ENCODE results near the gene CD46. TPM values are rescaled to one million over a fixed set of nuclear protein-coding genes. Genes with fewer than 3 reads are reported as not detected.

The CD46 gene
- total and polyA plus RNA-seq, 3 experiments from 2014 or later: 86.1 to 165 (median 102) TPM

- no peak for DNase-seq
- Mint-ChIP-seq H3K9me3 (no peaks in the 10 kb centered on the region), H3K4me1 (peaks cover 84 to 100% (median 97%) of the 10 kb centered on the region in 3 donors), H3K36me3 (peaks cover 0 to 33% (median 10%) of the 10 kb centered on the region in 3 donors), H3K27ac (peak overlapping the region; percentile 71 to 97 (median 86)), H3K4me3 (peak overlapping the region in 1 of 7 donors; percentile 24), H3K27me3 (peaks cover 0 to 3% of the 10 kb centered on the region in 2 donors)
- Histone ChIP-seq H3K9me3 (ENCODE audit: low read length) (no peaks in the 10 kb centered on the region), H3K27me3 (ENCODE audit: insufficient read depth, low read length, poor library complexity, severe bottlenecking) (no peaks in the 10 kb centered on the region), H3K27ac (ENCODE audit: low read depth, low read length) (no peak overlapping the region), H3K4me1 (ENCODE audit: insufficient read depth, low read length) (peaks cover 99% of the 10 kb centered on the region), H3K36me3 (ENCODE audit: insufficient read depth, low read length) (peaks cover 13% of the 10 kb centered on the region), H3K4me3 (ENCODE audit: low read length) (no peak overlapping the region)
- POLR2A ChIA-PET: interaction anchor here (1.8 kb wide), 1 partner anchor 10 kb away, joined by 4 read pairs; no protein-coding TSS in a partner anchor
- CTCF ChIA-PET: interaction anchor here (1.1 to 28.2 kb wide), 5 partner anchors 10 to 129 kb away, joined by 3 to 435 read pairs (median 5); no protein-coding TSS in a partner anchor
Observed at GRCh38 chr1:207833956-207834660, 82.3 kb downstream of the CD46 start.

- Histone ChIP-seq H3K9me3 (ENCODE audit: low read length) (no peaks in the 10 kb centered on the region), H3K27me3 (ENCODE audit: insufficient read depth, low read length, poor library complexity, severe bottlenecking) (no peaks in the 10 kb centered on the region), H3K4me1 (ENCODE audit: insufficient read depth, low read length) (peaks cover 85% of the 10 kb centered on the region), H3K27ac (ENCODE audit: low read depth, low read length) (no peak overlapping the region), H3K4me3 (ENCODE audit: low read length) (no peak overlapping the region), H3K36me3 (ENCODE audit: insufficient read depth, low read length) (peaks cover 13% of the 10 kb centered on the region)
- DNase-seq: no peak
- Mint-ChIP-seq H3K4me3 (no peak overlapping the region), H3K27me3 (peaks cover 0 to 3% of the 10 kb centered on the region in 2 donors), H3K36me3 (peaks cover 0 to 45% (median 11%) of the 10 kb centered on the region in 3 donors), H3K4me1 (peaks cover 84 to 100% (median 96%) of the 10 kb centered on the region in 3 donors), H3K9me3 (no peaks in the 10 kb centered on the region), H3K27ac (peak overlapping the region in 7 of 8 donors; percentile 21 to 97 (median 84))
- ChIA-PET POLR2A (no interaction called here), CTCF (interaction anchor here (1.5 to 28.2 kb wide), 2 partner anchors 33 to 38 kb away, joined by 3 to 435 read pairs; no protein-coding TSS in a partner anchor)
Observed at GRCh38 chr1:207835958-207836357, 84.1 kb downstream of the CD46 start.

GRCh38 chr1:207836591-207837347 lies 84.9 kb downstream of the CD46 start:
- Mint-ChIP-seq H3K9me3 (no peaks in the 10 kb centered on the region), H3K4me1 (peaks cover 83 to 100% (median 95%) of the 10 kb centered on the region in 3 donors), H3K27ac (peak overlapping the region; percentile 51 to 94 (median 84)), H3K4me3 (peak overlapping the region in 2 of 7 donors; percentile 8 to 10), H3K27me3 (peaks cover 0 to 3% of the 10 kb centered on the region in 2 donors), H3K36me3 (peaks cover 0 to 47% (median 11%) of the 10 kb centered on the region in 3 donors)
- CTCF ChIA-PET: interaction anchor here (1.5 to 28.2 kb wide), 2 partner anchors 33 to 39 kb away, joined by 3 to 435 read pairs; no protein-coding TSS in a partner anchor
- Histone ChIP-seq H3K36me3 (ENCODE audit: insufficient read depth, low read length) (peaks cover 13% of the 10 kb centered on the region), H3K4me3 (ENCODE audit: low read length) (no peak overlapping the region), H3K27ac (ENCODE audit: low read depth, low read length) (no peak overlapping the region), H3K4me1 (ENCODE audit: insufficient read depth, low read length) (peaks cover 77% of the 10 kb centered on the region), H3K9me3 (ENCODE audit: low read length) (no peaks in the 10 kb centered on the region), H3K27me3 (ENCODE audit: insufficient read depth, low read length, poor library complexity, severe bottlenecking) (no peaks in the 10 kb centered on the region)
- POLR2A ChIA-PET: no interaction called here
- no peak for DNase-seq

- peaks cover 17% of the 10 kb centered on the region for H3K36me3 ChIP-seq (ENCODE audit: insufficient read depth, low read length)
- no peaks in the 10 kb centered on the region for H3K9me3 ChIP-seq (ENCODE audit: low read length)
- H3K27me3 Mint-ChIP-seq: peaks cover 0 to 3% of the 10 kb centered on the region in 2 donors
- H3K4me3 ChIP-seq (ENCODE audit: low read length): peak overlapping the region; percentile 12
- peaks cover 81 to 100% (median 94%) of the 10 kb centered on the region in 3 donors for H3K4me1 Mint-ChIP-seq
- no peak for DNase-seq
- ChIA-PET CTCF (interaction anchor here (0.8 to 28.2 kb wide), 4 partner anchors 8 to 40 kb away, joined by 3 to 435 read pairs (median 4); no protein-coding TSS in a partner anchor), POLR2A (interaction anchor here (0.6 to 1.0 kb wide), 2 partner anchors 24 to 31 kb away, joined by 3 read pairs; no protein-coding TSS in a partner anchor)
- H3K36me3 Mint-ChIP-seq: peaks cover 0 to 55% (median 12%) of the 10 kb centered on the region in 3 donors
- no peak overlapping the region for H3K4me3 Mint-ChIP-seq
- H3K9me3 Mint-ChIP-seq: no peaks in the 10 kb centered on the region
- peaks cover 75% of the 10 kb centered on the region for H3K4me1 ChIP-seq (ENCODE audit: insufficient read depth, low read length)
- peak overlapping the region; percentile 41 to 90 (median 78) for H3K27ac Mint-ChIP-seq
- H3K27ac ChIP-seq (ENCODE audit: low read depth, low read length): no peak overlapping the region
- H3K27me3 ChIP-seq (ENCODE audit: insufficient read depth, low read length, poor library complexity, severe bottlenecking): no peaks in the 10 kb centered on the region
Observed at GRCh38 chr1:207837673-207838072, 85.8 kb downstream of the CD46 start.

GRCh38 chr1:207838156-207839082 lies 86.6 kb downstream of the CD46 start:
- peaks cover 0 to 3% of the 10 kb centered on the region in 2 donors for H3K27me3 Mint-ChIP-seq
- Histone ChIP-seq H3K4me1 (ENCODE audit: insufficient read depth, low read length) (peaks cover 74% of the 10 kb centered on the region), H3K36me3 (ENCODE audit: insufficient read depth, low read length) (peaks cover 20% of the 10 kb centered on the region), H3K27me3 (ENCODE audit: insufficient read depth, low read length, poor library complexity, severe bottlenecking) (no peaks in the 10 kb centered on the region), H3K9me3 (ENCODE audit: low read length) (no peaks in the 10 kb centered on the region), H3K4me3 (ENCODE audit: low read length) (peak overlapping the region; percentile 12), H3K27ac (ENCODE audit: low read depth, low read length) (no peak overlapping the region)
- ChIA-PET POLR2A (interaction anchor here (0.5 to 1.0 kb wide), 3 partner anchors 23 to 30 kb away, joined by 3 to 5 read pairs (median 3); no protein-coding TSS in a partner anchor), CTCF (interaction anchor here (0.8 to 28.2 kb wide), 4 partner anchors 9 to 41 kb away, joined by 3 to 435 read pairs (median 4); no protein-coding TSS in a partner anchor)
- peak overlapping the region; percentile 7 to 90 (median 80) for H3K27ac Mint-ChIP-seq
- peaks cover 80 to 99% (median 94%) of the 10 kb centered on the region in 3 donors for H3K4me1 Mint-ChIP-seq
- H3K36me3 Mint-ChIP-seq: peaks cover 0 to 62% (median 13%) of the 10 kb centered on the region in 3 donors
- H3K9me3 Mint-ChIP-seq: no peaks in the 10 kb centered on the region
- peak overlapping the region in 2 of 7 donors; percentile 4 to 24 for H3K4me3 Mint-ChIP-seq
- no peak for DNase-seq

- CTCF ChIA-PET: interaction anchor here (1.2 to 28.2 kb wide), 2 partner anchors 30 to 41 kb away, joined by 3 to 435 read pairs; no protein-coding TSS in a partner anchor
- Histone ChIP-seq H3K36me3 (ENCODE audit: insufficient read depth, low read length) (peaks cover 26% of the 10 kb centered on the region), H3K27me3 (ENCODE audit: insufficient read depth, low read length, poor library complexity, severe bottlenecking) (no peaks in the 10 kb centered on the region), H3K9me3 (ENCODE audit: low read length) (no peaks in the 10 kb centered on the region), H3K4me1 (ENCODE audit: insufficient read depth, low read length) (peaks cover 74% of the 10 kb centered on the region), H3K27ac (ENCODE audit: low read depth, low read length) (no peak overlapping the region), H3K4me3 (ENCODE audit: low read length) (no peak overlapping the region)
- peaks cover 0 to 67% (median 13%) of the 10 kb centered on the region in 3 donors for H3K36me3 Mint-ChIP-seq
- peaks cover 81 to 99% (median 94%) of the 10 kb centered on the region in 3 donors for H3K4me1 Mint-ChIP-seq
- H3K27me3 Mint-ChIP-seq: peaks cover 0 to 3% of the 10 kb centered on the region in 2 donors
- H3K27ac Mint-ChIP-seq: peak overlapping the region in 7 of 8 donors; percentile 7 to 89 (median 78)
- H3K4me3 Mint-ChIP-seq: peak overlapping the region in 1 of 7 donors; percentile 24
- no peak for DNase-seq
- no peaks in the 10 kb centered on the region for H3K9me3 Mint-ChIP-seq
- POLR2A ChIA-PET: no interaction called here
Observed at GRCh38 chr1:207839083-207839413, 87.2 kb downstream of the CD46 start.

- Mint-ChIP-seq H3K27me3 (peaks cover 0 to 3% of the 10 kb centered on the region in 2 donors), H3K9me3 (no peaks in the 10 kb centered on the region), H3K36me3 (peaks cover 0 to 71% (median 18%) of the 10 kb centered on the region in 3 donors), H3K27ac (peak overlapping the region in 5 of 8 donors; percentile 12 to 87 (median 43)), H3K4me3 (no peak overlapping the region), H3K4me1 (peaks cover 79 to 99% (median 92%) of the 10 kb centered on the region in 3 donors)
- Histone ChIP-seq H3K4me1 (ENCODE audit: insufficient read depth, low read length) (peaks cover 69% of the 10 kb centered on the region), H3K9me3 (ENCODE audit: low read length) (no peaks in the 10 kb centered on the region), H3K27ac (ENCODE audit: low read depth, low read length) (no peak overlapping the region), H3K4me3 (ENCODE audit: low read length) (no peak overlapping the region), H3K27me3 (ENCODE audit: insufficient read depth, low read length, poor library complexity, severe bottlenecking) (no peaks in the 10 kb centered on the region), H3K36me3 (ENCODE audit: insufficient read depth, low read length) (peaks cover 26% of the 10 kb centered on the region)
- DNase-seq: no peak
- ChIA-PET CTCF (interaction anchor here (1.2 to 28.2 kb wide), 5 partner anchors 11 to 44 kb away, joined by 3 to 435 read pairs (median 7); no protein-coding TSS in a partner anchor), POLR2A (no interaction called here)
Observed at GRCh38 chr1:207840380-207840779, 88.5 kb downstream of the CD46 start.

Measured in CD8-positive, alpha-beta memory T cell (primary cell).